Testis (tissue), 2 donors: ENCODE results near the gene CUL1.

Experiments
- CTCF ChIP-seq, 3 experiments: fragments of 450-650 bp in 2 of 3; fragments of 200-600 bp in 1 of 3; sonication (generic) in 1 of 3; IDR thresholded peaks; one replicate each; pipeline ENCODE4 v1.5.1; 2016 to 2019; ENCODE audit warnings: antibody characterized with exemption in 3 of 3, mild to moderate bottlenecking in 2 of 3, moderate library complexity in 1 of 3
- POLR2A ChIP-seq: fragments of 450-650 bp; IDR thresholded peaks from one replicate; pipeline ENCODE4 v1.6.1; 2017; ENCODE audit warnings: antibody characterized with exemption, mild to moderate bottlenecking, moderate library complexity

GRCh38 chr7:148732862-148733261 is 34.2 kb downstream of the CUL1 start:
- no peak for TF ChIP-seq POLR2A
- TF ChIP-seq CTCF (IDR thresholded peaks at IDR 0.05): no peak
